ENCODE data around the gene UNC45A.

DNA sequence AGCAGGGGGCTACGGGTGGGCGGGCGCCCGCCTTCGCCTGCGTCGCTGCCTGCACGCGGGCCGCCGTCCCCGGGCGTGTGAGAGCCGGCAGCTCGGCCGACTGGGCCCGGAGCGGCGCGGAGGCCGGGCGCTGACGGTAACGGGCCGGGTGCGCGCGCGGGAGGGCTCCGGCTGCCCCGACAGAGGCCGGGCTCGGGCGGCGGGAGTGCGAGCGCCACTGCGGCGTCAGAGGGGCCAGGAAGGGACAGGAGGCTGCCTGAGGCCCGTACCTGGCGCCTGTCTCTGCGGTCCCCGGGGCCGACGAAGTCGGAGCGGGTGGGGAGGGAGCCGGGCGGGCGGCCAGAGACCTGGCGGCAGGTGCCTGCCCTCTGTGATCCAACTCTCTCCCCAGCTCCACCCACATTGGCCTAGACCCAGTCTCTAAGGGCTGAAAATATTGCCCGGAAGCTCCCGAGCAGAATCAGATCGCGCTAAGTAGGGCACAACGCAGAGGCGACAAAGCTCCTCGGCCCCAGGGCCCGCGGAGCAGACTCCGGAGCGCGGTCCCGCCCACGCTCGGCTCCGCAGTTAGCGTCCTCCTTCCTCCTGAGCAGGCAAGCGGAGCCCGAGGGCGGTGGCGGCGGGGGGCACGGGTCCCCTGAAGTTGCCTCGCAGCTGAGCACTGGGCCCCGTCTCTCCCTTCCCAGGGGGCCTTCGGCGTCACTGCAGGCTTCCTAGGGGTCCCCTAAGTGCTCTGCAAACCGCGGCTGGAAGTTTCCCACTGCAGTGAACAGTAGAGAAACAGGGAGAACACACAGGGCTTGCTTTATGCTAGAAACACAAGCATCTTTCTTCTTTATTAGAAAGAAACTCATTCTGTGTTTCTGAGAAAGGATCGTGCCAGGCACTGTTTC is 32.0 kb upstream of the UNC45A start, which contains the start of gene MAN2A2:
- TF ChIP-seq, protein P1, sequence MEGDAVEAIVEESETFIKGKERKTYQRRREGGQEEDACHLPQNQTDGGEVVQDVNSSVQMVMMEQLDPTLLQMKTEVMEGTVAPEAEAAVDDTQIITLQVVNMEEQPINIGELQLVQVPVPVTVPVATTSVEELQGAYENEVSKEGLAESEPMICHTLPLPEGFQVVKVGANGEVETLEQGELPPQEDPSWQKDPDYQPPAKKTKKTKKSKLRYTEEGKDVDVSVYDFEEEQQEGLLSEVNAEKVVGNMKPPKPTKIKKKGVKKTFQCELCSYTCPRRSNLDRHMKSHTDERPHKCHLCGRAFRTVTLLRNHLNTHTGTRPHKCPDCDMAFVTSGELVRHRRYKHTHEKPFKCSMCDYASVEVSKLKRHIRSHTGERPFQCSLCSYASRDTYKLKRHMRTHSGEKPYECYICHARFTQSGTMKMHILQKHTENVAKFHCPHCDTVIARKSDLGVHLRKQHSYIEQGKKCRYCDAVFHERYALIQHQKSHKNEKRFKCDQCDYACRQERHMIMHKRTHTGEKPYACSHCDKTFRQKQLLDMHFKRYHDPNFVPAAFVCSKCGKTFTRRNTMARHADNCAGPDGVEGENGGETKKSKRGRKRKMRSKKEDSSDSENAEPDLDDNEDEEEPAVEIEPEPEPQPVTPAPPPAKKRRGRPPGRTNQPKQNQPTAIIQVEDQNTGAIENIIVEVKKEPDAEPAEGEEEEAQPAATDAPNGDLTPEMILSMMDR (IDR thresholded peaks at IDR 0.05), result no peak
- TF ChIP-seq POLR2A (IDR thresholded peaks at IDR 0.05), result peak; percentile 76

Data from right lobe of liver (tissue), 4 donors.